Duodenal mucosa (tissue), 2 donors: ENCODE results near the gene AQP6.

Source experiments
- H3K27ac ChIP-seq: one replicate; pipeline ENCODE4 v1.7.0; 2013; ENCODE audit warnings: low read depth, low read length
- H3K27me3 ChIP-seq, 2 donors: one replicate each; pipeline ENCODE4 v1.7.0; 2013; ENCODE audit warnings: low read length in 2 of 2, control low read depth in 1 of 2; ENCODE audit not compliant: insufficient read depth in 2 of 2, control insufficient read depth in 1 of 2
- H3K36me3 ChIP-seq, 2 donors: one replicate each; pipeline ENCODE4 v1.7.0; 2013; ENCODE audit warnings: low read length in 2 of 2, control low read depth in 1 of 2; ENCODE audit not compliant: insufficient read depth in 2 of 2, control insufficient read depth in 1 of 2
- H3K4me1 ChIP-seq, 2 donors: one replicate each; pipeline ENCODE4 v1.7.0; 2013; ENCODE audit warnings: low read length in 2 of 2, control low read depth in 1 of 2; ENCODE audit not compliant: insufficient read depth in 2 of 2, control insufficient read depth in 1 of 2
- H3K4me3 ChIP-seq, 2 donors: one replicate each; pipeline ENCODE4 v1.7.0; 2013; ENCODE audit warnings: low read length in 2 of 2, low read depth in 1 of 2
- H3K9ac ChIP-seq, 2 donors: one replicate each; pipeline ENCODE4 v1.7.0; 2013; ENCODE audit warnings: low read length in 2 of 2, low read depth in 1 of 2
- H3K9me3 ChIP-seq, 2 donors: one replicate each; pipeline ENCODE4 v1.7.0; 2013; ENCODE audit warnings: low read length in 2 of 2, control low read depth in 1 of 2; ENCODE audit not compliant: control insufficient read depth in 1 of 2

AQP6 gene

DNA sequence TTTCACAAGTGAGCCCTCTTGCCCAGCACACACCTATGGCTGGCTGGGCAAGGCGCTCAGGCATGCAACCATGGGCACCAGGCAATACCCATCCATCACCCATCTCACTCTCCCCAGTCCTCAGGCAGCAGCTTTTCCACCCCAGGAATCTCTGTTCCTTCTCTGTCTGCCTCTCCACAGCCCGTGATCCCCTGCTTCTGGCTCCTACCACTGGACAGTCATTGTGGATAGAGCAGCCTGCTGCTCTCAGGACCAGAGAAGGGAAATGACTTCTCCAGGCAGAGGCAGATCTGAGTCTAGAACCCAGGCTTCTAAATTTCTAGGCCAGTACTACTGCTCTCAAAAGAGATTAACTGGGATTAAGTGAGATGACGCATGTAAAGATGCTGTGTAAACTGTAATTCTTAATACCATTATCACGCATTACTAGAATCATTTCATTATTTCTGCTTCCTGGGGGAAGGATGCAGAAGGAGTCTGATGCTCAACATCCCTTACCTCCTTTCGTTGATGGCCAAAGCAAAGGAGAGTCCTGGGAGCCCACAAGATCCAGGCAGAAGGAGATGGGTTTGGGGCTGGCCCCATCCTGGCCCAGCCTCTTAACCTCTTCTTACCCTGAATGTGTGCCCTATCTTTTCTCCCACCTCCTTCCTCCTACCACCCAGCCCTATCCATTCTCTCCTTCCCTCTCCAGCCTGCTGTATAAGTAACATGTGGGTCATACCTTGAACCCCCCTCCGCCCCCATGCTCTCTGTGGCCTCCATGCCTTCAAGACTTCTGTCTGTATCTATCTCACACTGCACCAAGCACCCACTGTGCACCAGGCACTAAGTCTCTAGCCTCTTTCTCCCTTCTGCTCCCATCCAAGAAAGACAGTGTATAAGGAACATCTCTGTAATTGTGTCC is 15.8 kb upstream of the AQP6 start:
- H3K9ac ChIP-seq, result no peak overlapping the region
- H3K4me1 ChIP-seq, result no peaks in the 10 kb centered on the region
- H3K36me3 ChIP-seq, result no peaks in the 10 kb centered on the region
- no peak overlapping the region for H3K27ac ChIP-seq
- no peak overlapping the region for H3K4me3 ChIP-seq
- peaks cover 41 to 56% of the 10 kb centered on the region in 2 donors for H3K27me3 ChIP-seq
- H3K9me3 ChIP-seq, result no peaks in the 10 kb centered on the region

GRCh38 chr12:49957570-49957967 is 15.2 kb upstream of the AQP6 start:
- Histone ChIP-seq H3K9ac (no peak overlapping the region), H3K9me3 (no peaks in the 10 kb centered on the region), H3K4me1 (no peaks in the 10 kb centered on the region), H3K27me3 (peaks cover 48 to 59% of the 10 kb centered on the region in 2 donors), H3K27ac (no peak overlapping the region), H3K4me3 (no peak overlapping the region), H3K36me3 (no peaks in the 10 kb centered on the region)

- H3K4me3 ChIP-seq, result no peak overlapping the region
- no peaks in the 10 kb centered on the region for H3K4me1 ChIP-seq
- no peaks in the 10 kb centered on the region for H3K9me3 ChIP-seq
- no peaks in the 10 kb centered on the region for H3K36me3 ChIP-seq
- peaks cover 53 to 63% of the 10 kb centered on the region in 2 donors for H3K27me3 ChIP-seq
- H3K9ac ChIP-seq, result no peak overlapping the region
- H3K27ac ChIP-seq, result no peak overlapping the region
Observed at GRCh38 chr12:49959685-49960473, 12.9 kb upstream of the AQP6 start.

- Histone ChIP-seq H3K27me3 (peaks cover 52 to 64% of the 10 kb centered on the region in 2 donors), H3K9ac (no peak overlapping the region), H3K9me3 (no peaks in the 10 kb centered on the region), H3K27ac (no peak overlapping the region), H3K4me3 (no peak overlapping the region), H3K4me1 (no peaks in the 10 kb centered on the region), H3K36me3 (no peaks in the 10 kb centered on the region)
Observed at GRCh38 chr12:49960474-49961110, 12.2 kb upstream of the AQP6 start.

DNA sequence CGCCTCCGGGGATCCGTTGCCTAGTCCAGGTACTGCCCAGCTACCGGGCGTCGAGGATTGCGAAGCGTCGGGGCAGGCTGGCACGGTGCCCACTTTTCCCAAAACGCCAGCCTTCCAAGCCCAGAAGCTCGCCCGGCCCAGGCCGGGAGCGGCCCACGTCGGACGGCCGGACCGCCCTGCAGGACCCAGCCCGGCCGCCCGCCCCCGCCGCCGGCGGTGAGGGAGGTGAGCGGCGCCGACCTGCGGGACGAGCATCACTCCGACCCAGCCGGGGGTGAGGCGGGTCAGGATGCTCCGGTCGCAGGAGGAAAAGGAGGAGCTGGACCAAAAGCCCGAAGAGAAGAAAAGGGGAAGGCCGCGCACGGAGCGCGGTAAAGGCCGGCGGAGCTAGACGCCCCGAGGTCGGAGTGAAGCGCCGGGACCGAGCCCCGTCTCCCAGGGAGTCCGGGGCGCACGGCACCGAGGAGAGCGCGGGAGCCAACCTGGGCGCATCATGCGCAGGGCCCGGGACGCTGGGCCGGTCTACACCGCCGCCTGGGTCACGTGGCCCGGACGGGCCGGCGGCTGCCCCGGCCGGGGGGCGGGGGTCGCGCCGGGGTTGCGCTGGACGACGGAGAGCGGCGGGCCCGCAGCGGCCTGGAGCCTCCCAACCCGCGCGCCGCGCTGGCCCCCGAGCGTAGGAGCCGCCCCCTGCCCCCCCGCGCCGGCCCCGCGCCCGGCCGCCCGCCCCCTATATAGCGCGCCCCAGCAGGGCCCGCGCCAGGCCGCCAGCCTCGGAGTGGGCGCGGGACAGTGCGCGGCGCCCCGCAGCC is 11.4 kb upstream of the AQP6 start, which contains the start of gene AQP5:
Gene AQP5, plus strand, starts transcription at position 762 of the 812 bp plus-strand sequence. CDS start 146 bp downstream, outside the sequence.
- H3K27me3 ChIP-seq, result peaks cover 47 to 58% of the 10 kb centered on the region in 2 donors

DNA sequence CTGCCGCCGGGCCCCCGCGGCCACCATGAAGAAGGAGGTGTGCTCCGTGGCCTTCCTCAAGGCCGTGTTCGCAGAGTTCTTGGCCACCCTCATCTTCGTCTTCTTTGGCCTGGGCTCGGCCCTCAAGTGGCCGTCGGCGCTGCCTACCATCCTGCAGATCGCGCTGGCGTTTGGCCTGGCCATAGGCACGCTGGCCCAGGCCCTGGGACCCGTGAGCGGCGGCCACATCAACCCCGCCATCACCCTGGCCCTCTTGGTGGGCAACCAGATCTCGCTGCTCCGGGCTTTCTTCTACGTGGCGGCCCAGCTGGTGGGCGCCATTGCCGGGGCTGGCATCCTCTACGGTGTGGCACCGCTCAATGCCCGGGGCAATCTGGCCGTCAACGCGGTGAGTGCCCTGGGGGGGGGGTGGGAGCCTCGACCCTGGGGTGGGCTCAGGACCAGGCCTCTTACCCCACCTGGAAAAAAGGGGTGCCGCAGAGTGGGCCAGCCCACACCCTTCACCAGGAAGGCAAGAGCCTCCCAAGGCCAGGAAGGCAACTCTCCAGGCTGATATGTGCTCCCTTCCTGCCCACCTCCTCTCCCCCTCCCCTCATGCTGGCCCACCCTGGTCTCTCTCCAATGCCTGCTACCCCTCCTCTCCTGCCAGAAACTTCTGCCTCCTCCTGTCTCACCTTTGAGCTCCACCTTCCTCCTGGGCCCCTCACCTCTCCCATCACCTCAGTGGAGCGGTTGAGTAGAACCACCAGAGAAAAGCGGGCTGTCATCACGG is 10.6 kb upstream of the AQP6 start:
- Histone ChIP-seq H3K9me3 (no peaks in the 10 kb centered on the region), H3K4me1 (peaks cover 2% of the 10 kb centered on the region in 2 donors), H3K27me3 (peaks cover 47 to 57% of the 10 kb centered on the region in 2 donors), H3K27ac (no peak overlapping the region), H3K9ac (no peak overlapping the region), H3K36me3 (no peaks in the 10 kb centered on the region), H3K4me3 (no peak overlapping the region)

More for the DNA sequence above, 11.4 kb upstream of the AQP6 start, which contains the start of gene AQP5:
- no peaks in the 10 kb centered on the region for H3K4me1 ChIP-seq
- no peak within 1 kb of the TSS for H3K4me3 ChIP-seq
- H3K9me3 ChIP-seq, result no peaks in the 10 kb centered on the region
- H3K9ac ChIP-seq, result no peak within 1 kb of the TSS
- H3K27ac ChIP-seq, result no peak within 1 kb of the TSS
- no peaks in the 10 kb centered on the region for H3K36me3 ChIP-seq

DNA sequence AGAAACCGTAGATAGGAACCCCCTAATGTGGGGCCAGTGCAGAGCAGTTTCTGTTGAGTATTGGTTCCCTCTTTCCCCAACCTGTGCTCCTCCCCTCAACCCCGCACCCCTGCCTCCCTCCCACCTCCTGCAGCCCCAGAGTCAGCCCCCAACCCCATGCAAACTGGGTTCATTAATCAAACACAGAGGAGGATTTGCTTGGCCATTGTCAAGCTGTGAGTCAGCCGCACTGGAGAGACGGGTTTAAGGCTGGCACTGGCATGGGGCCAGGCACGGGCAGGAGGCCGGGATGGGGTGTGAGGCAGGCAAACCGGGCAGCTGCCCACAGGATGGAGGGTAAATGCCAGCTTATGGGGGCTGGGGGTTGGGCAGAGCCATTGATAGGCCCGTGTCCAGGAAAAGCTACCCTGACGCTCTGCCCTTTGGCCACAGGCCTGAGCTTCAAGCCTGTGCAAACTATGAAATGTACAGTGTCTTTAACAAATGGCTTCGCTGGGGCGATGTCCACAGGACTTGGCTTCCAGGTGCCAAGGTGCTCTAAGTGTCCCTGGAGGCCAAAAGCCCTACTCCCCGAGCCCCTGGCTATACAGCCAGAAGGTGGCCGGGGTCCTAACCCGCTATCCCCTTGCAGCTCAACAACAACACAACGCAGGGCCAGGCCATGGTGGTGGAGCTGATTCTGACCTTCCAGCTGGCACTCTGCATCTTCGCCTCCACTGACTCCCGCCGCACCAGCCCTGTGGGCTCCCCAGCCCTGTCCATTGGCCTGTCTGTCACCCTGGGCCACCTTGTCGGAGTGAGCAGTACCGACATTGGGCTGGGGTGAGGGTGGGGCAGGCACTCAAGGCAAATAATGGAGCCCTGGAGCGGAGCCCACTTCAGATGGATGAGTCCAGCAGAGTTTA is 9.6 kb upstream of the AQP6 start:
- Histone ChIP-seq H3K9me3 (no peaks in the 10 kb centered on the region), H3K27ac (no peak overlapping the region), H3K4me1 (peaks cover 7 to 11% of the 10 kb centered on the region in 2 donors), H3K36me3 (no peaks in the 10 kb centered on the region), H3K9ac (no peak overlapping the region), H3K4me3 (no peak overlapping the region), H3K27me3 (peaks cover 51 to 53% of the 10 kb centered on the region in 2 donors)

- Histone ChIP-seq H3K9me3 (no peaks in the 10 kb centered on the region), H3K4me1 (peaks cover 7 to 11% of the 10 kb centered on the region in 2 donors), H3K4me3 (no peak overlapping the region), H3K27me3 (peaks cover 50 to 54% of the 10 kb centered on the region in 2 donors), H3K36me3 (no peaks in the 10 kb centered on the region), H3K27ac (no peak overlapping the region), H3K9ac (no peak overlapping the region)
Observed at GRCh38 chr12:49963976-49964815, 8.6 kb upstream of the AQP6 start.
